Measurements from ENCODE around the gene KCNJ10. TPM values are rescaled to one million over a fixed set of nuclear protein-coding genes. Genes with fewer than 3 reads are reported as not detected.

The KCNJ10 gene
- total and polyA plus RNA-seq, 12 donors = 0.11 to 0.32 (median 0.13) TPM; not detected in 7

DNA sequence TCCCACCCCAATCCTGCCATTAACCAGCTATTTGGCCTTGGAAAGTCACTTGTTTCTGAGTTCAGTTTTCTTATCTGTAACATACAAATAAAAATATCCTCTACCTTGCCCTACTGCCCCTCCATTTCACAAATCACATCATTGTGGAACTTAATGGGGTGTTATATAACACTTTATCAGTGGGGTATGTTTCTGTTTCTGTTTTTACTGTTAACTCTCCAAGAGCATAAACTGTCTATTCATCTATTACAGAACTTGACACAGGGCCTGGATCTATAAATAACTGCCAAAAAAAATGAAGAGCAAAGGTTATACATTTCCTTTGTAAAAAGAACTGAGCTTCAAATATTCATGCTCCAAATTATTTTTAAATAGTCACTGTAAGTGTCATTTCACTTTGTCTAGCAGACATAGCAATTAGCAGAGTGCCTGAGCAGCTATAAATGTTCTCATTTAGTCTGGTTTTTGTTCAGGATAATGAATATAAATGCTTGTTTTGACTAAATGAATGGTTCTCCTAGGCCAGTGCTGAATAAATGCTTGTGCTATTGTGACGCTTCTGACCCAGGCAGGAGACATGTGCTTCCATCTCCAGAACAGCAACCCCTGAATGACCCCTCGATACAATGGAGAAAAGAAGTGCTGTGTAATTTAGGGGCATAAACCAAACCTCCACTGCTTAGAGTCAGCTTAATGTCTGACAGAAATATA, 45.6 kb downstream of the KCNJ10 start:
- intact Hi-C loops (cut with DNase I) = no loop called here
- Histone ChIP-seq H3K27ac (peak overlapping the region in 2 of 5 donors; percentile 3 to 8), H3K4me1 (replicated peaks in 1 of 2) (peaks cover 0 to 29% of the 10 kb centered on the region in 2 donors), H3K36me3 (replicated peaks in 1 of 2) (no peaks in the 10 kb centered on the region), H3K9me3 (replicated peaks in 1 of 3) (no peaks in the 10 kb centered on the region), H3K4me3 (no peak overlapping the region), H3K27me3 (no peaks in the 10 kb centered on the region)
- DNase-seq = no peak
- 55 to 88% (median 65%) methylated on average over 2 of the region's 2 CpGs for whole genome bisulfite sequencing, 4 donors
- no peak for TF ChIP-seq CTCF (IDR thresholded peaks at IDR 0.05)
- no peak for TF ChIP-seq POLR2A (IDR thresholded peaks at IDR 0.05)

DNA sequence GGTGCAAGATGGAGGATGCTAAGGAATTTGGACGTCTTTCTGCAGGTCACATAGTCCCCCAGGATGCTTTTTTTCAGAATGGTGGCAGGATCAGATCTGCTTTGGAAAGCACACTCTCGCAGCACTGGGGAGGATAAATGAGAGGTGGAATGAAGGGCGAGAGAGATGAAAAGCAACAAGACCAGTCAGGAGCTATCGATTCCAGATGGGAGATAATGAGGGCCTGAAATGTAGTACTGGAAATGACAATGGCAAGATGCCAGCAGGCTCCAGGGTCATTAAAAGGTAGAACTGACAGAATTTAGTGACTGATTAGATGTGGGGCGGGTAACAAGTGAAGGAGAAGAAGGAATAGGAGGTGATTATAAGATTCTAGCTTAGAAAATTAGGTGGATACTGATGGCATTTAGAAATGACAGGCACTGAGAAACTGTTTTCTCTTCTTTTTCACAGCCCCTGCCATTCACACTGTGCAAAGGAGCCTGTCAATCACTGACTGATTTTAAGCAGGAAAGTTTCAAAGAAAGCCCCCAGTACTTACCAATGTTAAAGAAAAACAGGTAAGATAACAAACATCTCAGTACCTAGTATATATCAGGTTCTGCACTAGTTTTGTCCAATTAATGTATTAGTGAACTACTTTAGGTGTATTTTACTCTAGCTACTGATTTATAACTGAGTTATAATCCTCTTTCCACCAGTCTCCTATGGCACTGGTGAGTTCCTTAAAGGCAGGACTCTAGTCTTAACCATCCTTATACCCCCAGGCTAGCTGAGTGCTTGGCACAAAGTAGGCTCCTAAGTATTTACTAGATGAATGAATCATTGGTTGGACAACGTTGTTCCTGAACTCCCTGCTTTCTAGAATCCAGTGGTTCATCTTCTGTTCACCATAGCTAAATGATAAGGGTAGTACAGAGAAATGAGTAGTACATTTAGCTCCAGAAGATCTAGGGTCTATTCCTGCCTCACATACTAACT, 47.3 kb downstream of the KCNJ10 start:
- WGBS, 4 donors = 48 to 70% (median 59%) methylated on average over 6 of the region's 6 CpGs
- Histone ChIP-seq H3K4me3 (no peak overlapping the region), H3K9me3 (replicated peaks in 1 of 3) (no peaks in the 10 kb centered on the region), H3K36me3 (replicated peaks in 1 of 2) (no peaks in the 10 kb centered on the region), H3K27me3 (no peaks in the 10 kb centered on the region), H3K4me1 (replicated peaks in 1 of 2) (peaks cover 0 to 18% of the 10 kb centered on the region in 2 donors), H3K27ac (no peak overlapping the region)
- intact Hi-C loops (cut with DNase I) = no loop called here
- no peak for DNase-seq
- TF ChIP-seq CTCF (IDR thresholded peaks at IDR 0.05) = no peak
- TF ChIP-seq POLR2A (IDR thresholded peaks at IDR 0.05) = no peak

- no peak overlapping the region for H3K4me3 ChIP-seq
- H3K36me3 ChIP-seq (replicated peaks in 1 of 2) = no peaks in the 10 kb centered on the region
- DNase-seq = no peak
- 57 to 83% (median 77%) methylated on average over 5 of the region's 5 CpGs for WGBS, 4 donors
- H3K27ac ChIP-seq = no peak overlapping the region
- no peak for TF ChIP-seq CTCF (IDR thresholded peaks at IDR 0.05)
- no peak for TF ChIP-seq POLR2A (IDR thresholded peaks at IDR 0.05)
- H3K9me3 ChIP-seq (replicated peaks in 1 of 3) = no peaks in the 10 kb centered on the region
- intact Hi-C loops (cut with DNase I) = no loop called here
- H3K4me1 ChIP-seq (replicated peaks in 1 of 2) = peaks cover 0 to 18% of the 10 kb centered on the region in 2 donors
- no peaks in the 10 kb centered on the region for H3K27me3 ChIP-seq
Measured at GRCh38 chr1:160021376-160022074, 48.4 kb downstream of the KCNJ10 start.

GRCh38 chr1:160020196-160020595, 49.8 kb downstream of the KCNJ10 start:
- peaks cover 0 to 18% of the 10 kb centered on the region in 2 donors for H3K4me1 ChIP-seq (replicated peaks in 1 of 2)
- no peaks in the 10 kb centered on the region for H3K36me3 ChIP-seq (replicated peaks in 1 of 2)
- no peaks in the 10 kb centered on the region for H3K9me3 ChIP-seq (replicated peaks in 1 of 3)
- no peaks in the 10 kb centered on the region for H3K27me3 ChIP-seq
- H3K4me3 ChIP-seq = no peak overlapping the region
- WGBS, 4 donors = 76 to 94% (median 89%) methylated on average over 2 to 5 of the region's 5 CpGs
- intact Hi-C loops (cut with DNase I) = no loop called here
- TF ChIP-seq POLR2A (IDR thresholded peaks at IDR 0.05) (no peak), CTCF (IDR thresholded peaks at IDR 0.05) (no peak)
- DNase-seq = no peak
- no peak overlapping the region for H3K27ac ChIP-seq
